Right hindlimb (tissue), 1 donor: Measurements from ENCODE around the gene MMD.
A peak's percentile ranks its signal among the peaks of the same experiment; 100 is the strongest.
"Not testable (repeated sequence)": the region's sequence is repeated elsewhere in the genome, so short reads cannot be mapped to it uniquely, and the experiment has no call there.

Experiments used
- DNase-seq: peaks from one replicate; pipeline ENCODE4 v3.0.0-alpha.2; 2018

The MMD gene

GRCh38 chr17:55442953-55443683, 21.5 kb upstream of the MMD start:
- DNase-seq: no peak

- no peak for DNase-seq
Observed at GRCh38 chr17:55442462-55442861, 20.8 kb upstream of the MMD start.

GRCh38 chr17:55441544-55441943, 19.9 kb upstream of the MMD start:
- no peak for DNase-seq

GRCh38 chr17:55440391-55440790, 18.8 kb upstream of the MMD start:
- DNase-seq: no peak

GRCh38 chr17:55437159-55437605, 15.5 kb upstream of the MMD start:
- DNase-seq: no peak

GRCh38 chr17:55436224-55437158, 14.9 kb upstream of the MMD start:
- DNase-seq: no peak

- no peak for DNase-seq
Observed at GRCh38 chr17:55435408-55435807, 13.8 kb upstream of the MMD start.

- no peak for DNase-seq
Observed at GRCh38 chr17:55434721-55435120, 13.1 kb upstream of the MMD start.

- no peak for DNase-seq
Observed at GRCh38 chr17:55433629-55434422, 12.2 kb upstream of the MMD start.

GRCh38 chr17:55433029-55433628, 11.5 kb upstream of the MMD start:
- no peak for DNase-seq

GRCh38 chr17:55432358-55433028, 10.9 kb upstream of the MMD start:
- no peak for DNase-seq

GRCh38 chr17:55431914-55432313, 10.3 kb upstream of the MMD start:
- DNase-seq: not testable (repeated sequence)

GRCh38 chr17:55430541-55431288, 9.1 kb upstream of the MMD start:
- DNase-seq: no peak

- no peak for DNase-seq
Observed at GRCh38 chr17:55427587-55427882, 5.9 kb upstream of the MMD start.

- DNase-seq: no peak
Observed at GRCh38 chr17:55426851-55427586, 5.4 kb upstream of the MMD start.

- no peak for DNase-seq
Observed at GRCh38 chr17:55424893-55425540, 3.4 kb upstream of the MMD start.

- DNase-seq: no peak
Observed at GRCh38 chr17:55423535-55423934, 1.9 kb upstream of the MMD start.

- DNase-seq: not testable (repeated sequence)
Observed at GRCh38 chr17:55422828-55423164, 1.2 kb upstream of the MMD start.

- peak; percentile 47 for DNase-seq
Observed at GRCh38 chr17:55420776-55421178, 858 bp downstream of the MMD start.

GRCh38 chr17:55420067-55420775, 1.4 kb downstream of the MMD start:
- DNase-seq: no peak
